GM10266 (cell line): Measurements from ENCODE around the gene SLC25A42.

Source experiments
- DNase-seq: peaks from one replicate; pipeline ENCODE4 v3.0.0; 2012; ENCODE audit errors: extremely low spot score
- TF ChIP-seq, protein P1 (sequence below): IDR thresholded peaks from 2 replicates; pipeline ENCODE4 v1.5.1; 2012; ENCODE audit warnings: mild to moderate bottlenecking, low read depth; ENCODE audit not compliant: control insufficient read depth, insufficient read depth; ENCODE audit errors: missing control alignments

Gene SLC25A42

DNA sequence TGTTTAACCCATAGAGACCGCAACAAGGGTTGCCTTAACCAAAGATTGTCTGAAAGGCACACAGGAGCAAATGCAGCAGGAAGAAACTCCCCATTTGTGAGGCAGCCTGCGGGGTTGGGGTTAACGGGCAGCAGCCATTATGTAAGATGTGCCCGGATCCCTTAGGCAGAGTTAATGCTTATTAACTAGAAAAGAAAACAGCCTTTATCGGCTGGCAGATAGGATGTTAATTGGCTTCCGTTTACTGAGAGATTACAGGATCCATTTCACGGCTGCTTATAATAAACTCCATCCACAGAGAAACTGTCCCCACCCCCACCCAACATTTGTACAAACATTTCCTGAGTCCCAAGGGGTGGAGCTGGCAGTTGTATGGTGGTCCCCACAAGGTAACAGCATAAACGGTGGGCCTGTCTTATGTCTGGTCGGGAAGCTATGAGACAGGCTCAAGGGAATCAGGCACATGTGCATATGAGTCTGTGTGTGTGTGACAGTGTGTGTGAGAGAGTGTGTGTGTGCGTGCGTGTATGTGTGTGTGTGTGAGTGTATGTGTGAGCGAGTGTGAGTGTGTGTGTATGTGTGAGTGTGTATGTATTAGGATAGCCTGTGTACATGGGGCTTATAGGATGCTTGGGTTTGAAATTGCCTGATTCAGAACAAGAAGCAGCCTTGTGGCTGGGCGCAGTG lies 10.5 kb downstream of the SLC25A42 start:
- no peak for DNase-seq
- TF ChIP-seq, protein P1, sequence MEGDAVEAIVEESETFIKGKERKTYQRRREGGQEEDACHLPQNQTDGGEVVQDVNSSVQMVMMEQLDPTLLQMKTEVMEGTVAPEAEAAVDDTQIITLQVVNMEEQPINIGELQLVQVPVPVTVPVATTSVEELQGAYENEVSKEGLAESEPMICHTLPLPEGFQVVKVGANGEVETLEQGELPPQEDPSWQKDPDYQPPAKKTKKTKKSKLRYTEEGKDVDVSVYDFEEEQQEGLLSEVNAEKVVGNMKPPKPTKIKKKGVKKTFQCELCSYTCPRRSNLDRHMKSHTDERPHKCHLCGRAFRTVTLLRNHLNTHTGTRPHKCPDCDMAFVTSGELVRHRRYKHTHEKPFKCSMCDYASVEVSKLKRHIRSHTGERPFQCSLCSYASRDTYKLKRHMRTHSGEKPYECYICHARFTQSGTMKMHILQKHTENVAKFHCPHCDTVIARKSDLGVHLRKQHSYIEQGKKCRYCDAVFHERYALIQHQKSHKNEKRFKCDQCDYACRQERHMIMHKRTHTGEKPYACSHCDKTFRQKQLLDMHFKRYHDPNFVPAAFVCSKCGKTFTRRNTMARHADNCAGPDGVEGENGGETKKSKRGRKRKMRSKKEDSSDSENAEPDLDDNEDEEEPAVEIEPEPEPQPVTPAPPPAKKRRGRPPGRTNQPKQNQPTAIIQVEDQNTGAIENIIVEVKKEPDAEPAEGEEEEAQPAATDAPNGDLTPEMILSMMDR = no peak

DNA sequence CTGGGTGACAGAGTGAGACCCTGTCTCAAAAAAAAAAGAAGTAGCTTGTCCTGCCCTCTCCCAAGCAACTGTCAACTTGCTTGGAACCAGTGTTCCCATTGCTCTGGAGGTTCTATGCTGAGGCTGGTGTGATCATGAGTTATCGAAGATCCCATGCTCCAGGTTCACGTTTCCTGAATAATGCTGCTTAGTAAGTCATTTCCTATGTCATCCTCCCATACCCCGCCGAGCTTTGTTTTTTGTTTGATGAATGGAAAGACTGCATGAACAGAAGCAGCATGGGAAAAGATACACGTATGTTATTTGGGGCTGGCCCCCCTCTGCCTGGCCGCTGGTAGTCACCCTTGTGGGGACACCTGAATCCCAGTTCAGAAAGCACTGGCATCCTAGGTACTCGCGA lies 11.3 kb downstream of the SLC25A42 start:
- TF ChIP-seq, protein P1 = no peak
- DNase-seq = no peak

- TF ChIP-seq, protein P1 = no peak
- DNase-seq = no peak
Observed at GRCh38 chr19:19076476-19076875, 12.7 kb downstream of the SLC25A42 start.

DNA sequence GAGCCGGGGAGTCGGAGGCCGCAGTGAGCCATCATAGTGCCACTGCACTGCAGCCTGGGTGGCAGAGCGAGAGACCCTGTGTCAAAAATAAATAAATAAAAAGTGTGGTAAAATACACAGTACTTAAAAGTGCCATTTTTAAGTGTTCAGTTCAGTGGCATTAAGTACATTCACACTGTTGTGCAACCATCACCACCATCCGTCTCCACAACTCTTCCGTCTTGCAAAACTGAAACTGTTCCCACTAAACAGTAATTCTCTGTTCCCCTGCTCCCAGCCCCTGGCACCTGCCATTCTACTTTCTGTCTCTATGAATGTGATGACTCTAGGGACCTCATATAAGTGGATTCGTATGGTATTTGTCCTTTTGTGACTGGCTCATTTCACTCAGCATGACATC lies 13.3 kb downstream of the SLC25A42 start:
- TF ChIP-seq, protein P1 = no peak
- no peak for DNase-seq

DNA sequence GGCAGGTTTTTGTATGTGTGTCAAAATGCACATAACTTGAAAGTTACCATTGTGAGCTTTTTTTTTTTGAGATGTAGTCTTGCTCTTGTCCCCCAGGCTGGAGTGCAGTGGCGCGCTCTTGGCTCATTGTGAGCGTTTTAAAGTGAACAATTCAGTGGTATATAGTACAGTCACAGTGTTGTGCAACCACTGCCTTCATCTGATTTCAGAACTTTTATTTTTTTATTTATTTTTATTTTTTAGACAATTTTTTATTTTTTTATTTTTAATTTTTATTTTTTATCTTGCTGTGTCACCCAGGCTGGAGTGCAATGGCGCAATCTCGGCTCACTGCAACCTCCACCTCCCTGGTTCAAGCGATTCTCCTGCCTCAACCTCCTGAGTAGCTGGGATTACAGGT lies 15.0 kb downstream of the SLC25A42 start:
- no peak for DNase-seq
- TF ChIP-seq, protein P1 = no peak

- TF ChIP-seq, protein P1 = no peak
Observed at GRCh38 chr19:19079571-19079970, 15.8 kb downstream of the SLC25A42 start.

GRCh38 chr19:19081642-19082151 lies 17.9 kb downstream of the SLC25A42 start:
- TF ChIP-seq, protein P1 = no peak
- DNase-seq = no peak

More at GRCh38 chr19:19079571-19079970, 15.8 kb downstream of the SLC25A42 start:
- no peak for DNase-seq
